NB4 (cell line): ENCODE measurements around the gene SMYD3.

Experiments used
- DNase-seq: peaks from one replicate; pipeline ENCODE4 v3.0.0; 2010; ENCODE audit warnings: low read depth
- H3K4me3 ChIP-seq: one replicate; pipeline ENCODE4 v1.5.1; 2011; ENCODE audit warnings: mild to moderate bottlenecking, low read depth, low read length, moderate library complexity
- CTCF ChIP-seq: IDR thresholded peaks from one replicate; pipeline ENCODE4 v1.5.1; 2012; ENCODE audit warnings: low read depth, low read length
- MAX ChIP-seq: IDR thresholded peaks from 2 replicates; pipeline ENCODE4 v1.6.1; 2011; ENCODE audit warnings: low read depth, low read length
- MYC ChIP-seq: IDR thresholded peaks from 2 replicates; pipeline ENCODE4 v1.6.1; 2011; ENCODE audit warnings: low read depth, low read length
- POLR2A ChIP-seq: IDR thresholded peaks from 2 replicates; pipeline ENCODE4 v1.6.1; 2011; ENCODE audit warnings: mild to moderate bottlenecking; ENCODE audit not compliant: insufficient read length; ENCODE audit errors: extremely low read depth

Gene SMYD3

GRCh38 chr1:246095443-246095842 is 411.6 kb downstream of the SMYD3 start:
- DNase-seq: no peak
- H3K4me3 ChIP-seq: no peak overlapping the region
- no peak for TF ChIP-seq POLR2A
- TF ChIP-seq CTCF: no peak
- no peak for TF ChIP-seq MYC
- no peak for TF ChIP-seq MAX

- DNase-seq: no peak
- H3K4me3 ChIP-seq: no peak overlapping the region
- no peak for TF ChIP-seq MYC
- TF ChIP-seq MAX: no peak
- TF ChIP-seq POLR2A: no peak
- TF ChIP-seq CTCF: no peak
Measured at GRCh38 chr1:246093230-246093629, 413.8 kb downstream of the SMYD3 start.

- no peak overlapping the region for H3K4me3 ChIP-seq
- peak; percentile 21 for DNase-seq
- TF ChIP-seq MAX: no peak
- no peak for TF ChIP-seq MYC
- no peak for TF ChIP-seq POLR2A
- TF ChIP-seq CTCF: no peak
Measured at GRCh38 chr1:246092136-246092535, 414.9 kb downstream of the SMYD3 start.

GRCh38 chr1:246091477-246091876 is 415.6 kb downstream of the SMYD3 start:
- no peak overlapping the region for H3K4me3 ChIP-seq
- TF ChIP-seq MAX (no peak), CTCF (no peak), POLR2A (no peak), MYC (no peak)
- no peak for DNase-seq

- no peak for DNase-seq
- TF ChIP-seq CTCF (no peak), MYC (no peak), MAX (no peak), POLR2A (no peak)
- H3K4me3 ChIP-seq: no peak overlapping the region
Measured at GRCh38 chr1:246086191-246086590, 420.9 kb downstream of the SMYD3 start.

GRCh38 chr1:246083416-246083815 is 423.7 kb downstream of the SMYD3 start:
- no peak overlapping the region for H3K4me3 ChIP-seq
- no peak for DNase-seq
- TF ChIP-seq CTCF: no peak
- TF ChIP-seq MYC: no peak
- no peak for TF ChIP-seq POLR2A
